ENCODE data around the gene EMX1.

The EMX1 gene

GRCh38 chr2:72926368-72926767 is 9.0 kb downstream of the EMX1 start:
- H3K9me3 Mint-ChIP-seq = no peaks in the 10 kb centered on the region
- H3K36me3 Mint-ChIP-seq = no peaks in the 10 kb centered on the region
- DNase-seq (ENCODE audit: low spot score in 2 of 2) (no peak), ATAC-seq (ENCODE audit: low read depth) (no peak)
- H3K27me3 Mint-ChIP-seq = peaks cover 19% of the 10 kb centered on the region
- no peak overlapping the region for H3K27ac Mint-ChIP-seq
- H3K4me3 Mint-ChIP-seq = no peak overlapping the region
- peaks cover 2% of the 10 kb centered on the region for H3K4me1 Mint-ChIP-seq

- H3K4me3 Mint-ChIP-seq = no peak overlapping the region
- ATAC-seq (ENCODE audit: low read depth) = no peak
- H3K36me3 Mint-ChIP-seq = no peaks in the 10 kb centered on the region
- peaks cover 18% of the 10 kb centered on the region for H3K27me3 Mint-ChIP-seq
- H3K27ac Mint-ChIP-seq = no peak overlapping the region
- peaks cover 2% of the 10 kb centered on the region for H3K4me1 Mint-ChIP-seq
- no peak for DNase-seq (ENCODE audit: low spot score in 2 of 2)
- H3K9me3 Mint-ChIP-seq = no peaks in the 10 kb centered on the region
Measured at GRCh38 chr2:72926811-72927465, 9.6 kb downstream of the EMX1 start.

GRCh38 chr2:72927619-72928550 is 10.6 kb downstream of the EMX1 start:
- no peak overlapping the region for H3K4me3 Mint-ChIP-seq

GRCh38 chr2:72929010-72929409 is 11.7 kb downstream of the EMX1 start:
- ATAC-seq (ENCODE audit: low read depth) = no peak
- Mint-ChIP-seq H3K36me3 (no peaks in the 10 kb centered on the region), H3K4me3 (no peak overlapping the region), H3K9me3 (no peaks in the 10 kb centered on the region), H3K27ac (no peak overlapping the region), H3K27me3 (peaks cover 3% of the 10 kb centered on the region), H3K4me1 (peaks cover under 1% of the 10 kb centered on the region)
- no peak for DNase-seq (ENCODE audit: low spot score in 2 of 2)

More at GRCh38 chr2:72927619-72928550, 10.6 kb downstream of the EMX1 start:
- Mint-ChIP-seq H3K27me3 (peaks cover 10% of the 10 kb centered on the region), H3K27ac (no peak overlapping the region), H3K36me3 (no peaks in the 10 kb centered on the region), H3K4me1 (peaks cover 2% of the 10 kb centered on the region), H3K9me3 (no peaks in the 10 kb centered on the region)
- ATAC-seq (ENCODE audit: low read depth) (no peak), DNase-seq (ENCODE audit: low spot score in 2 of 2) (no peak)

GRCh38 chr2:72931280-72931910 is 14.1 kb downstream of the EMX1 start:
- DNase-seq (ENCODE audit: low spot score in 2 of 2) (no peak), ATAC-seq (ENCODE audit: low read depth) (no peak)
- Mint-ChIP-seq H3K9me3 (no peaks in the 10 kb centered on the region), H3K27ac (no peak overlapping the region), H3K4me3 (no peak overlapping the region), H3K4me1 (no peaks in the 10 kb centered on the region), H3K36me3 (no peaks in the 10 kb centered on the region), H3K27me3 (peaks cover 12% of the 10 kb centered on the region)

DNA sequence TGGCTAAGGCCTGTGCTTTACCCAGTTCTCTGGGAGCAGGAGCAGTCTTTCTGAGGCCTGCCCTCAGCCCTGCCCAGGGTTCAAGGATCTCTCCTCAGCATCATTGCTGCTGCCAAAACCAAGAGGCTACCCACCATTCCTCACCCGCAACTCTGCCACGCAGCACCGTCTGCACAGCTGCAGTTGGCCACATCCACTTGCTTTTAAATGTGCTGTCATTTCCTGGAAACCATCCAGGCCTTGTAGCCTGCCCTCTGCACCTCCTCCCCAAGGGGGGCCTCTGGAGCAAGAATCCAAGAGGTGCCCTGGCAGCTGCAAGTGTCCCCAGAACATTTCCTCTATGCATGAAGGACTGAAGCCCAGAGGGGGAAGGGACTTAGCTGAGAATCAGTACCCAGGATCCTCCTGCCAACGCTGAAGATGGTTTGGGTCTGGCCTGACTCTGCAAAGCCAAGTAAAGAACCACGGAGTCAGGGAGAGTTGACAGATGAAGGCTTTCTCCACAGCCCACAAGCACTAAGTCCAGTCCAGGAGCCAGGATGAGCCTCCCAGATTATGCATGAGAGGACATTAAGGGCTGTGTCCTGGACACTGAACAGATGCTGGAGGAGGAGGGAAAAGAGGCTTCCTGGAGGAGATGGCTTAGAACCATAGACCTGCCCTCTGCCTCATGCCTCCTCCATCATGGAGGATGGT is 14.9 kb downstream of the EMX1 start:
- ATAC-seq (ENCODE audit: low read depth) = no peak
- no peak for DNase-seq (ENCODE audit: low spot score in 2 of 2)
- H3K36me3 Mint-ChIP-seq = no peaks in the 10 kb centered on the region
- H3K4me3 Mint-ChIP-seq = no peak overlapping the region
- no peak overlapping the region for H3K27ac Mint-ChIP-seq
- no peaks in the 10 kb centered on the region for H3K9me3 Mint-ChIP-seq
- no peaks in the 10 kb centered on the region for H3K4me1 Mint-ChIP-seq
- H3K27me3 Mint-ChIP-seq = peaks cover 12% of the 10 kb centered on the region

DNA sequence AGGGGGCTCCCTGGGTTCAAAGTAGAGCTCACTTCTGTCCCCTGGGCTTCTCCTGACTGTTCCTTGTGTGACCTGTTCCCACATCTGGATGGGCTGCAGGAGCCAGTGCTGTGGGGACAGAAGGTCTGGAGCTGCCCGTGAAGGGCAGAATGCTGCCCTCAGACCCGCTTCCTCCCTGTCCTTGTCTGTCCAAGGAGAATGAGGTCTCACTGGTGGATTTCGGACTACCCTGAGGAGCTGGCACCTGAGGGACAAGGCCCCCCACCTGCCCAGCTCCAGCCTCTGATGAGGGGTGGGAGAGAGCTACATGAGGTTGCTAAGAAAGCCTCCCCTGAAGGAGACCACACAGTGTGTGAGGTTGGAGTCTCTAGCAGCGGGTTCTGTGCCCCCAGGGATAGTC is 15.5 kb downstream of the EMX1 start:
- ATAC-seq (ENCODE audit: low read depth) = no peak
- Mint-ChIP-seq H3K4me3 (no peak overlapping the region), H3K4me1 (no peaks in the 10 kb centered on the region), H3K27ac (no peak overlapping the region), H3K9me3 (no peaks in the 10 kb centered on the region), H3K27me3 (peaks cover 14% of the 10 kb centered on the region), H3K36me3 (no peaks in the 10 kb centered on the region)
- no peak for DNase-seq (ENCODE audit: low spot score in 2 of 2)

- H3K4me3 Mint-ChIP-seq = no peak overlapping the region
- H3K36me3 Mint-ChIP-seq = no peaks in the 10 kb centered on the region
- H3K27me3 Mint-ChIP-seq = peaks cover 16% of the 10 kb centered on the region
- DNase-seq (ENCODE audit: low spot score in 2 of 2) (no peak), ATAC-seq (ENCODE audit: low read depth) (no peak)
- H3K9me3 Mint-ChIP-seq = no peaks in the 10 kb centered on the region
- H3K27ac Mint-ChIP-seq = no peak overlapping the region
- H3K4me1 Mint-ChIP-seq = no peaks in the 10 kb centered on the region
Measured at GRCh38 chr2:72933207-72933606, 15.9 kb downstream of the EMX1 start.

GRCh38 chr2:72933646-72934151 is 16.4 kb downstream of the EMX1 start:
- no peak overlapping the region for H3K4me3 Mint-ChIP-seq
- H3K27me3 Mint-ChIP-seq = peaks cover 16% of the 10 kb centered on the region
- no peaks in the 10 kb centered on the region for H3K4me1 Mint-ChIP-seq
- H3K36me3 Mint-ChIP-seq = no peaks in the 10 kb centered on the region
- no peaks in the 10 kb centered on the region for H3K9me3 Mint-ChIP-seq
- H3K27ac Mint-ChIP-seq = no peak overlapping the region
- ATAC-seq (ENCODE audit: low read depth) (no peak), DNase-seq (ENCODE audit: low spot score in 2 of 2) (no peak)

GRCh38 chr2:72934683-72935610 is 17.6 kb downstream of the EMX1 start:
- no peaks in the 10 kb centered on the region for H3K4me1 Mint-ChIP-seq
- H3K4me3 Mint-ChIP-seq = no peak overlapping the region
- H3K27me3 Mint-ChIP-seq = peaks cover 16% of the 10 kb centered on the region
- no peak for DNase-seq (ENCODE audit: low spot score in 2 of 2)
- H3K36me3 Mint-ChIP-seq = no peaks in the 10 kb centered on the region
- H3K9me3 Mint-ChIP-seq = no peaks in the 10 kb centered on the region
- no peak overlapping the region for H3K27ac Mint-ChIP-seq
- ATAC-seq (ENCODE audit: low read depth) = no peak

DNA sequence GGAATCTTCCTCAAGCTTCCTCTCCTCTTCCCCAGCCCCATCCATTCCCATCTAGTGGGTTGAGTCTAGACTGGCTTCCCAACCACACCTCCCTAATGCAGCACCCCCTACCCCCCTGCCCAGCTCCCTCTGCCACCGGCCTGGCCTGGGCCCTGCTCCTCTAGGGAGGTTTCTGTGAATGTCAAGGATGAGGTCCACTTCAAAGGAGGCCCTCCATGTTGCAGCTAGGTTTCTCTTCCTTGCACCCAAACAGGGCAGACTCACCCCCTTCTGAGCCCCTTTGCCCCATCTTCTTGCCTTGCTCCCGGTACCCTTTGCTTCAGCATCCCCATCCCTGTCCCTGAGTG is 18.3 kb downstream of the EMX1 start:
- Mint-ChIP-seq H3K4me1 (no peaks in the 10 kb centered on the region), H3K4me3 (no peak overlapping the region), H3K36me3 (no peaks in the 10 kb centered on the region), H3K27me3 (peaks cover 16% of the 10 kb centered on the region), H3K9me3 (no peaks in the 10 kb centered on the region), H3K27ac (no peak overlapping the region)
- DNase-seq (ENCODE audit: low spot score in 2 of 2) (no peak), ATAC-seq (ENCODE audit: low read depth) (no peak)

DNA sequence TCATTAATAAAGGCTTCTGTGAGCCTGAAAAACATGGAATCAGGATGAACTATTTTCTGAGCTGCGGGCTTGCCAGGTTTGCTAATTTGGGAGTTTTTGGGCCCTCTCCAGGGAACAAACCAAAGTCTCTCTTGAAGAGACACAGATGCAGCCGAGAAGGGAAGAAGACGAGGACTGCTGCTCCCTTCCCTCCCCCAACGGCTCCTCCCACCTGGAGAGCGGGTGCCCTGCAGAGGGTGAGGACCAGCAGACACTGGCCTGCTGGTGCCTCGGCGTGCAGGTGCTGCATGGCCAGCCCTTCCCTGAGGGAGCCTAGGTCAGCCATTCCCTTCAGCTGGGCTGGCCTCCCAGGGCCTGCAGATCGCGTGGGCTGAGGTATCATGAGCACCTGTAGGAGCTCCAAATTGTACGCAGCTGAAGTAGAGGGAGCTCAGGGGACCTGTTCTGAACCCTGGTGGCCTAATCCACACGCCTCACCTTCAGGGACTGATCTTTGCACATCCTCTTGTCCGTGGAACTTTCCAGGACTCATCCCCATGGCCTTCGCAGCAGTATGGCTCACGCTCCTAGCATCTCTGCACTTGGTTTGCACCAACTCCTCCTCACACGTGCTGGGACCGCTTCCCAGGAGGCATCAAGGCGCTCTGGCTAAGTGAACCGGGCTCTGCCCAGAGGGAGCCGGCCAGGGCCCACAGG is 19.5 kb downstream of the EMX1 start:
- H3K9me3 Mint-ChIP-seq = no peaks in the 10 kb centered on the region
- peaks cover 16% of the 10 kb centered on the region for H3K27me3 Mint-ChIP-seq
- ATAC-seq (ENCODE audit: low read depth) (no peak), DNase-seq (ENCODE audit: low spot score in 2 of 2) (no peak)
- no peaks in the 10 kb centered on the region for H3K4me1 Mint-ChIP-seq
- H3K36me3 Mint-ChIP-seq = no peaks in the 10 kb centered on the region
- no peak overlapping the region for H3K4me3 Mint-ChIP-seq
- no peak overlapping the region for H3K27ac Mint-ChIP-seq

DNA sequence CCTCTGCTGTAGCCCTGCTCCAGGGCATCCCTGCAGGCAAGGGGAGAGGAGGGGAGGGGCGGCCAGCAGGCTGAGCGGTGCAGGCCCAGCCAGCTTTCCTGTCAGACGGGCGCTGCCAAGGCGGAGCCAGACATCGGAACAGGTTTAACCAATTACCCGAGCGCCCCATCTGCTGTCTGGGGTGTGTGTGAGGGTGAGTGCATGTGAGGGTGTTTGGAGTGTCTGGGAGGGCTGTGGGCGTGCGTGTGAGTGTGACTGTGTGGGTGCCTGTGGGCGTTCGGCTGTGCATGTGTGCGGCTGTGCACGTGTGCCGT is 20.0 kb downstream of the EMX1 start:
- peaks cover 16% of the 10 kb centered on the region for H3K27me3 Mint-ChIP-seq
- H3K4me1 Mint-ChIP-seq = no peaks in the 10 kb centered on the region
- ATAC-seq (ENCODE audit: low read depth) (no peak), DNase-seq (ENCODE audit: low spot score in 2 of 2) (no peak)
- H3K4me3 Mint-ChIP-seq = no peak overlapping the region
- H3K27ac Mint-ChIP-seq = no peak overlapping the region
- no peaks in the 10 kb centered on the region for H3K9me3 Mint-ChIP-seq
- H3K36me3 Mint-ChIP-seq = no peaks in the 10 kb centered on the region

All from memory B cell (primary cell).